Measurements from ENCODE around the gene STOX1.
"Not testable (repeated sequence)": the region's sequence is repeated elsewhere in the genome, so short reads cannot be mapped to it uniquely, and the experiment has no call there.

STOX1 gene

GRCh38 chr10:68828083-68828601 lies 811 bp downstream of the STOX1 start:
- not testable (repeated sequence) for DNase-seq (ENCODE audit: low read depth in 2 of 2, low spot score in 1 of 2)

GRCh38 chr10:68828833-68829232 lies 1.5 kb downstream of the STOX1 start:
- no peak for DNase-seq (ENCODE audit: low read depth in 2 of 2, low spot score in 1 of 2)

GRCh38 chr10:68829521-68829920 lies 2.2 kb downstream of the STOX1 start:
- no peak for DNase-seq (ENCODE audit: low read depth in 2 of 2, low spot score in 1 of 2)

- no peak for DNase-seq (ENCODE audit: low read depth in 2 of 2, low spot score in 1 of 2)
These were observed 2.6 kb downstream of the STOX1 start for GRCh38 chr10:68829952-68830351.

- DNase-seq (ENCODE audit: low read depth in 2 of 2, low spot score in 1 of 2): no peak
These were observed 4.7 kb downstream of the STOX1 start for GRCh38 chr10:68831961-68832455.

- no peak for DNase-seq (ENCODE audit: low read depth in 2 of 2, low spot score in 1 of 2)
These were observed 5.3 kb downstream of the STOX1 start for GRCh38 chr10:68832601-68833000.

GRCh38 chr10:68837626-68838322 lies 10.4 kb downstream of the STOX1 start:
- DNase-seq (ENCODE audit: low read depth in 2 of 2, low spot score in 1 of 2): no peak

GRCh38 chr10:68840650-68841049 lies 13.3 kb downstream of the STOX1 start:
- not testable (repeated sequence) for DNase-seq (ENCODE audit: low read depth in 2 of 2, low spot score in 1 of 2)

GRCh38 chr10:68848281-68848680 lies 20.9 kb downstream of the STOX1 start:
- DNase-seq (ENCODE audit: low read depth in 2 of 2, low spot score in 1 of 2): no peak

GRCh38 chr10:68848806-68849205 lies 21.5 kb downstream of the STOX1 start:
- DNase-seq (ENCODE audit: low read depth in 2 of 2, low spot score in 1 of 2): no peak

- no peak for DNase-seq (ENCODE audit: low read depth in 2 of 2, low spot score in 1 of 2)
These were observed 29.0 kb downstream of the STOX1 start for GRCh38 chr10:68856352-68856751.

- no peak for DNase-seq (ENCODE audit: low read depth in 2 of 2, low spot score in 1 of 2)
These were observed 29.7 kb downstream of the STOX1 start for GRCh38 chr10:68857005-68857404.

GRCh38 chr10:68861253-68861652 lies 33.9 kb downstream of the STOX1 start:
- no peak for DNase-seq (ENCODE audit: low read depth in 2 of 2, low spot score in 1 of 2)

GRCh38 chr10:68864611-68865010 lies 37.3 kb downstream of the STOX1 start:
- no peak for DNase-seq (ENCODE audit: low read depth in 2 of 2, low spot score in 1 of 2)

- not testable (repeated sequence) for DNase-seq (ENCODE audit: low read depth in 2 of 2, low spot score in 1 of 2)
These were observed 40.8 kb downstream of the STOX1 start for GRCh38 chr10:68868173-68868572.

- DNase-seq (ENCODE audit: low read depth in 2 of 2, low spot score in 1 of 2): no peak
These were observed 42.3 kb downstream of the STOX1 start for GRCh38 chr10:68869623-68870022.

GRCh38 chr10:68870061-68870460 lies 42.7 kb downstream of the STOX1 start:
- no peak for DNase-seq (ENCODE audit: low read depth in 2 of 2, low spot score in 1 of 2)

- DNase-seq (ENCODE audit: low read depth in 2 of 2, low spot score in 1 of 2): no peak
These were observed 43.3 kb downstream of the STOX1 start for GRCh38 chr10:68870545-68871104.

GRCh38 chr10:68871105-68871711 lies 43.9 kb downstream of the STOX1 start:
- DNase-seq (ENCODE audit: low read depth in 2 of 2, low spot score in 1 of 2): no peak

- DNase-seq (ENCODE audit: low read depth in 2 of 2, low spot score in 1 of 2): no peak
These were observed 44.5 kb downstream of the STOX1 start for GRCh38 chr10:68871731-68872342.

GRCh38 chr10:68876246-68877138 lies 49.2 kb downstream of the STOX1 start:
- no peak for DNase-seq (ENCODE audit: low read depth in 2 of 2, low spot score in 1 of 2)

Measured in stimulated activated CD8-positive, alpha-beta memory T cell treated with anti-CD3 and anti-CD28 coated beads, Interleukin-4, amount 100 ng/mL, for 1 hour (primary cell).